Umbilical cord (tissue), 2 donors: ENCODE measurements around the gene ACTG2. TPM values are rescaled to one million over a fixed set of nuclear protein-coding genes. Genes with fewer than 3 reads are reported as not detected.

Experiments
- DNase-seq: peaks from one replicate; pipeline ENCODE4 v3.0.0-alpha.2; 2015; ENCODE audit warnings: low spot score
- total RNA-seq: library from RNA; depleted of rRNA; stranded (reverse); fragments of >200 nt; gene quantifications from one replicate; pipeline ENCODE4 v1.2.3, GENCODE V29; 2014; ENCODE audit warnings: low replicate concordance; ENCODE audit not compliant: insufficient read depth

ACTG2 gene
- total RNA-seq, 1 donor from 2014 or later, result 896 TPM

GRCh38 chr2:73913414-73914054 lies 20.7 kb downstream of the ACTG2 start:
- DNase-seq, result no peak

DNA sequence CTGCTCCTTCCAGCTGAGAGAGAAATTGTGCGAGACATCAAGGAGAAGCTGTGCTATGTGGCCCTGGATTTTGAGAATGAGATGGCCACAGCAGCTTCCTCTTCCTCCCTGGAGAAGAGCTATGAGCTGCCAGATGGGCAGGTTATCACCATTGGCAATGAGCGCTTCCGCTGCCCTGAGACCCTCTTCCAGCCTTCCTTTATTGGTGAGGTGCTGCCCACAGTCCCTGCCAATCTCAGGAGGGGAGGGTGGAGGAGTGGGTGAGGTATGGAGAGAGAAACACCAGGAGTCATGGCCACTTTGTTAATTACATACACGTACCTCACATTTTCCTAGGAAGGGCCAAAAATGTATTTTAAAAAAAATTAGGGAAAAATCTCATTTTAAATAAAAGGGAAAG lies 21.9 kb downstream of the ACTG2 start:
- DNase-seq, result no peak

DNA sequence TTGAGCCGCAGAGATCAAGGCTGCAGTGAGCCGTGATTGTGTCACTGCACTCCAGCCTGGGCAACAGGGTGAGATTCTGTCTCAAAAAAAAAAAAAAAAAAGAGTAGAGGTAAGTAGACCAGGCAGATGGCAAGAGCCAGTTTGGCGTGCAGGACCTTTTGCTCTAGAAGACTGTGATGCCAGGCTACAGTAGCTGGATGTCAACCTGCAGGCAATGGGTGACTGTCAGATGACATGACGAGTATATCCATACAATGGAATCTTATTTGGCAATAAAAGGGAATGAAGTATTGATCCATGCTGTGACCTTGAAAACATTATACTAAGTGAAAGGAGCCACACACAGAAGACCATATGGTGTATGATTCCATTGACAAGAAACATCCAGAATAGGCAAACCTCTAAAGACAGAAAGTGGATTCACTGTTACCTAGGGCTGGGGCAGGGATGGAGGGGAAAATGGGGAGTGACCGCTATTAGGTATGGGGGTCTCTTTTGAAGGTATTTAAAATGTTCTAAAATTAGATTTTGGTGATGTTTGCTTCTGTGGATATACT lies 22.7 kb downstream of the ACTG2 start:
- no peak for DNase-seq

- no peak for DNase-seq
Observed at GRCh38 chr2:73916666-73917065, 23.9 kb downstream of the ACTG2 start.

DNA sequence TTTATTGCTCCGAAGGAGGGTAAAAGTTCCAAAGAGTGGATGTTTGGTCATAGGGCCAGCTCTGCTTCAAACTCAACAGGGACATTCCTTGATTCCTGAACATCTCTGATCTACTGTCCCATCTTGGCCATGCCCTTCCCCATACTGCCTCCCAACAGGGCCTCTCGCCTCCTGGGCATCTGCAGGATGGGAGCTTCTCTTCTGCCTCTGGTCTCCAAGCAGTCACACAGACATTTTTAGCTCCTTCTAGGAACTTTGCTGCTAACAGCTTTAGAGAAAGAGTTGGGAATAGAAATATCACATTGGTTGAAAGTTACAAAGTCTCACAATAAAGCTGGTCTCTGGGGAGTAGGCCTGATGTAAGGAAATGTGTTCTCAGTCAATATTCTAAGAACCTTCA lies 24.5 kb downstream of the ACTG2 start:
- DNase-seq, result no peak

DNA sequence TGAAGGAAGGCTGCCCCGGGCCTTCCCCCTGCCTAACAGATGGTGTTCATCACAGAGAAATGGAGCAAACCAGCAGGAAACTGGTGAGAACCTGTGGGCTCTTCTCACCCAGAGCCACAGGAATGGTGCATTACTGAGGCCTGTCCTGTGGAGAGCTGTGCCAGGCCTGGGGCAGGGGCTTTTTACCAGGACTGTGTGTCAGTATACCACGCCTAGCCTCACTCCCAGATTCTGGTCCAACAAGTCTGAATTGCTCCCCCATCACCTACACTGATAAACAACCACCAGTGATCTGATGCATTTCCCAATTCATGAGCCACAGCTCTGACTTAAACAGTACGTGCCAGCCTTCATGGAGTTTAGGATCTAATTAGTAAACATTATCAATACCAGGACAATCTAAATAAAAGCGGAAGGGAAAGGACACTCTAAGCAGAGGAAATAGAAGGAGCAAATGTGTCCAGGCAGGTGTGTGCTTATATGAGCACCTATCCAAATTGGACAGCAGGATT lies 24.9 kb downstream of the ACTG2 start:
- no peak for DNase-seq

- DNase-seq, result no peak
Observed at GRCh38 chr2:73918856-73919255, 26.0 kb downstream of the ACTG2 start.

DNA sequence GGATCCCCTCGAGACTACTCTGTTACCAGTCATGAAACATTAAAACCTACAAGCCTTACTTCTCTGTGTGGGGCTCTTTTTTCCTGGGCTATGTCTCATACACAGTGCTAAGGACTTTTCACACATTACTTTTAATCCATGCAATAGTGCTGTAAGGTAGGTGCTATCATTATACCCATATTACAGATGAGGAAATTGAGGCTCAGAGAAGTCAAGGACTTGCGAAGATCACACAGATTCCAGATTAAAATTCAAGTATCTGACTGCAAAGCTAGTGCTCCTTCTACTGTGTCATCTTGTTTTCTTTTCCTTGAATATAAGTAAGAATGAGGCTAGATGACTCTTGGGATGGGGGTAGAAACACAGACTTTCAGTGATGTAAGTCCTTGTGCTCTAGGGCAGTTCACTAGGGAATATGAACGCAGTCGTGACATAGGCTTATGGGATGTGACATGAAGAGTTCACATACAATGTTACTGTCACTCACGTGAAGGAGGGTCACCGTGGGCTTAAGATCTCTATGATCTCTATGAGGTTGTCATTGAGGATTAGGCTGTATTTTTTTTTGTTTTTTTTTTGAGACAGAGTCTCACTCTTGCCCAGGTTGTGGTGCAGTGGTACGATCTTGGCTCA lies 26.9 kb downstream of the ACTG2 start:
- no peak for DNase-seq

DNA sequence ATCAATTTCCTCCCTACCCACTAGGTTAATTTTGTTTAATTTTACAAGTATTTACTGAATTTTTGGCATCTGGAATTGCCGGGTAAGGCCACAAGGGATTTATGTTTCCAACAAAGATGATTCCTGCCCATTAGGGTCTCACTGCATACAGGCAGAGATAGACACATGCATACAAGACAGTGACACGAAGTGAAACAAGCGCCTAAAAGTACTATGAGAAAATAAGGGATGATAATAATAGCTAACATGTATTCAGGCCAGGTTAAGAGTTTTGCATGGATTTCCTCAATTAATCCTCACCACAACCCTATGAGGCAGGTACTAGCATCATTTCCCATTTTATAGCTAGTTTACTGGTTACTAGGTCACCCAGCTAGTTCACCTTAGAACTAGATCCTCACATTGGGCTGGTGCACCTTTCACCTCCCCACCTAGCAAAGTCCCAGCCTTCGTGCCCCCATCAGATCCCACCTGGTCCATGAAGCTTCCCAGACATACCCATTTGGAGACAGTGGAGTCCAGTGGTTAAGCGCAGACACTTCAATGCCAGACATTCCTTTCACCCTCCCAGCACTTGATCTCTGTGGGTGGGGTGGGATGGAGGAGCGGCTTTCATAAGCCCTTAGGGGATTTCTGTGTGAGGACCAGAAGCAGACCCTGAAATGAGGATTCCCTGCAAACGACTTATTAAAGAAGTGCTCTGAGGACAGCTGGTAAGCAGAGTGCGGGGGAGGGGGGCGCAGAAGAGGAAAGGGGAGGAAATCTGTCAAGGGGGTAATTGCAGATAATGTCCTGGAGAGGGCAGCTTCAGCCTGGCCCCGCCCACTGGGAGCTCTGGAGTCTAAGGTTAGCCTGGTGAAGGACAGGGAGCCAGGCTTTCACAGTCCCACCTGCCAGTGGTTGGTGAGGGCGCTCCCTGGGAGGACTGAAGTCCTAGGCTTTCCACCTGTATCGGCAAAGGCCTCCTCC lies 28.1 kb downstream of the ACTG2 start:
- peak; percentile 9 for DNase-seq

- no peak for DNase-seq
Observed at GRCh38 chr2:73921581-73921980, 28.8 kb downstream of the ACTG2 start.

DNA sequence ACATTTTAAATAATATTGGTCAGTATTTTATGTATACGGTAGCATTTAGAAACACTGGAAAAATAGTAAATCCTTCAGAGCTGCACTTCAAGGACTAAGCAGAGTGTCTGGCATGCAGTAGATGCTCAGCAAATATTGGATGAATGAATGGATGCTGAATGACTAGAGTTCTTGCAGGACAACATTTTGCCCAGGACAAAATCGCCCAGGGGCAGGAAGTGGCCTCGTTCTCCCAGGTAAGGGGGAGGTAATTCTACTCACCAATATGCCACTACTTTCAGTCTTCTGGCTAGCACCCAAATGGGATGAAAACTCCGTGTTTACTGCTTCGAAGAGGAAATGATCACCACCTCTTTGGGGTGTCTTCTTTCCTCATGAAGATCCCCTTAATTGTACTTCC lies 29.9 kb downstream of the ACTG2 start:
- no peak for DNase-seq

- no peak for DNase-seq
Observed at GRCh38 chr2:73925033-73925704, 32.4 kb downstream of the ACTG2 start.

DNA sequence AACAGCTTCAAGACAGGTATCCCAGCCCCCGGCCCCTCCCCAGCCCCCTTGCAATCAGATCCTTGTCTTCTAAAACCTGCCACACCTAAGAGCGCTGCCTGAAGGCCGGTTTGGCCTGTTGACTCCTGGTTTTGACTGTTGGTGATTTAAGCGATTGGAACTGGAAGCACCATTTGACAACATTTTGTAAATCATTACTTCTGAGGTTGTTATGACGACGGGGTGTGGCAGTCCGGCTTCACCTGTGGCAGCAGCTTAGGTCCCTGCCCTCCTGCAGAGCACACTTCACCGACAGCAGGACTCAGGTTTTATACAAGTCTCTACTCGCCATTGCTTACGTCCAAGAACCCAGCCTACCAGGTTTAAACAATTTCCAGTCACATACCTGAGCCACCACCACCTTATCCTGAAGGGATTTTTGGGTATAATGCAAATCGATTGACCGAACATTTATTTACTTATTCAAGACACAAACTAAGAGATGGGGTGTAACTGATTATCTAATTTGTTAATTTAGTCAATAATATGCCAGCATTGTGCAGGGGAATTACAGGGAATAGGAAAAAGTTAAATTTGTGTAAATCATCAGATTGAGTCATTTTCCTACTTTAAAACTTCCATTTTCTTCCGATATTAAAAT lies 33.2 kb downstream of the ACTG2 start:
- DNase-seq, result peak; percentile 56

DNA sequence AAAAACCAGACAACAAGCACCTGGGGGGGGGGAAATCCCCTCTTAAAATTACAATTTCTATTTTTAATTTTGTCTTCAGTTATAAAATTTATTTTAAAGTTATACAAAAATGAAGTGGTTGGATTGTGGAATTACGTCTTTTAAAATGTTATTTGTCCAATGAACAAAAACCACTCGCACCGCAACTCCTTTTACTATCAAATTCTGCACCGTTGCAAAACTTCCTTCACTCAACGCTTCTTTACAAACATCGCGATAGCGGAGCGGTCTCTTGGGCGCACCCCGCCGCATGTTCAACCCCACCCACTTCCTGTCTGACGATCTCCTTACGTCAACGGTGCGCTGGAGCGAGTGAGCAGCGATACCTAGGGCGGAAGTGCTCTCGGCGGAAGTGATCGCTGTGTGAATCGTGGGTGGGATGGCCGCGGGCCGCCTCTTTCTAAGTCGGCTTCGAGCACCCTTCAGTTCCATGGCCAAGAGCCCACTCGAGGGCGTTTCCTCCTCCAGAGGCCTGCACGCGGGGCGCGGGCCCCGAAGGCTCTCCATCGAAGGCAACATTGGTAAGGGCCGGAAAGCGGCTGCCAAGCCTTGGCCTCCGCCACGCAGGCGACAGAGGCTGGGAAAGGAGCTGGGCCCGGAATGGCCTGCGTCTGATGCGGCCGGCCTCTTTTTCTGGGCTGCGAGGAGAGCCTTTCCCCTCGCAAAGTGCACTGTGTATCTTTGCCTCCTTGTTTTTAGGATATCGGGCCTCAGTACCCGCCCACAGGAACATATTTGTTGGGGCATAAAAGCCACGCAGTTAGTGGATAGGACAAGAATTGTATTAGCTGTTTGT lies 33.9 kb downstream of the ACTG2 start, which contains the start of gene DGUOK:
TSS of gene DGUOK (plus strand) at position 388 of the 835 bp plus-strand sequence. CDS start at position 419, 31 bp downstream.
- peak; percentile 100 for DNase-seq

GRCh38 chr2:73927344-73927743 lies 34.5 kb downstream of the ACTG2 start:
- no peak for DNase-seq

DNA sequence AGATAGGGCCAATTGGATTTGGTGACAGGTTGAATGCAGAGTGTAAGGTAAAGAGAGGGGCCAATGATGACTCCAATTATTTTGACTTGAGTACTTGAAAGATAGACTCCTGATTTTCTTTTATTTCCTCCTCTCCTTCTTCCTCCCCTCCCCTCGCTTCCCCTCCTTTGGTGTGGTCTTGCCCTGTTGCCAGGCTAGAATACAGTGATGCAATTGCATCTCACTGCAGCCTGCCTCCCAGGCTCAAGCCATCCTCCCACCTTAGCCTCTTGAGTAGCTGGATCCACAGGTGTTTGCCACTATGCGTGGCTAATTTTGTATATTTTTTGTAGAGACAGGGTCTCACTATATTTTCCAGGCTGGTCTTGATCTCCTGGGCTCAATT lies 36.1 kb downstream of the ACTG2 start:
- DNase-seq, result no peak

GRCh38 chr2:73930386-73930785 lies 37.6 kb downstream of the ACTG2 start:
- DNase-seq, result no peak

GRCh38 chr2:73931531-73932500 lies 39.0 kb downstream of the ACTG2 start:
- DNase-seq, result no peak

GRCh38 chr2:73933194-73933593 lies 40.4 kb downstream of the ACTG2 start:
- DNase-seq, result no peak
